K562 (cell line): Measurements from ENCODE around the gene KNOP1. TPM values are rescaled to one million over a fixed set of nuclear protein-coding genes. Genes with fewer than 3 reads are reported as not detected.
A peak's percentile ranks its signal among the peaks of the same experiment; 100 is the strongest.

ENCODE experiments used
- BRF2 ChIP-seq: IDR thresholded peaks from 3 replicates; pipeline ENCODE4 v1.6.1; 2011; ENCODE audit warnings: borderline replicate concordance, mild to moderate bottlenecking; ENCODE audit not compliant: insufficient read length, insufficient read depth
- CBFA2T3 ChIP-seq: fragments of 450-650 bp; IDR thresholded peaks from 2 replicates; pipeline ENCODE4 v1.6.1; 2017
- CBX3 ChIP-seq, 2 experiments: IDR thresholded peaks; 1 replicate in 1 of 2; 2 replicates in 1 of 2; pipeline ENCODE4 v1.6.1; 2012; ENCODE audit warnings: inconsistent platforms in 2 of 2, low read length in 2 of 2, borderline replicate concordance in 1 of 2, control low read depth in 1 of 2
- CEBPB ChIP-seq: fragments of 450-650 bp; IDR thresholded peaks from 2 replicates; pipeline ENCODE4 v1.6.1; 2016; ENCODE audit warnings: missing genetic modification characterization, missing compliant biosample characterization
- CEBPZ ChIP-seq: fragments of 150-350 bp; IDR thresholded peaks from 2 replicates; pipeline ENCODE4 v1.6.1; 2014; ENCODE audit warnings: low read depth, mild to moderate bottlenecking, low read length, borderline replicate concordance
- CTBP1 ChIP-seq: fragments of 450-650 bp; IDR thresholded peaks from 2 replicates; pipeline ENCODE4 v1.6.1; 2016; ENCODE audit warnings: borderline replicate concordance
- EP400 ChIP-seq: fragments of 450-650 bp; IDR thresholded peaks from 2 replicates; pipeline ENCODE4 v1.6.1; 2017; ENCODE audit warnings: antibody characterized with exemption, mild to moderate bottlenecking, moderate library complexity
- ETV6 ChIP-seq, 3 experiments: fragments of 150-350 bp in 1 of 3; sonication (generic) in 1 of 3; formaldehyde crosslinking in 1 of 3; IDR thresholded peaks; 2 replicates each; pipeline versions ENCODE4 v1.6.1 to v1.8.0; 2014 to 2022; ENCODE audit warnings: borderline replicate concordance in 2 of 3, low read depth in 2 of 3, antibody characterized with exemption in 1 of 3, low read length in 1 of 3, mild to moderate bottlenecking in 1 of 3, missing genetic modification reagents in 1 of 3
- FOXM1 ChIP-seq, 2 experiments: fragments of 450-650 bp in 1 of 2; sonication (generic) in 1 of 2; formaldehyde crosslinking in 1 of 2; IDR thresholded peaks; 2 replicates each; pipeline versions ENCODE4 v1.6.1 to v1.9.0; 2017 to 2022; ENCODE audit warnings: low read depth in 2 of 2, mild to moderate bottlenecking in 2 of 2, missing genetic modification reagents in 1 of 2, moderate library complexity in 1 of 2
- MTA2 ChIP-seq: fragments of 450-650 bp; IDR thresholded peaks from 2 replicates; pipeline ENCODE4 v1.6.1; 2016; ENCODE audit warnings: low read depth
- NCOR1 ChIP-seq: fragments of 450-650 bp; IDR thresholded peaks from 2 replicates; pipeline ENCODE4 v1.6.1; 2016; ENCODE audit warnings: mild to moderate bottlenecking, moderate library complexity
- NR1H2 ChIP-seq: sonication (generic); formaldehyde crosslinking; IDR thresholded peaks from 2 replicates; pipeline ENCODE4 v1.4.0; 2020; ENCODE audit warnings: mild to moderate bottlenecking, missing genetic modification reagents
- PHF21A ChIP-seq: fragments of 450-650 bp; IDR thresholded peaks from 2 replicates; pipeline ENCODE4 v1.6.1; 2017; ENCODE audit warnings: low read depth, borderline replicate concordance
- RCOR1 ChIP-seq, 2 experiments: IDR thresholded peaks; 2 replicates each; pipeline ENCODE4 v1.6.1; 2012; ENCODE audit warnings: low read depth in 2 of 2, low read length in 2 of 2, borderline replicate concordance in 1 of 2, improper control_type of control experiment in 1 of 2
- TAF15 ChIP-seq: fragments of 200-400 bp; formaldehyde crosslinking; IDR thresholded peaks from 2 replicates; pipeline ENCODE4 v1.6.1; 2017; ENCODE audit warnings: mild to moderate bottlenecking, low read depth, low read length, moderate library complexity
- TCF3 ChIP-seq: sonication (generic); formaldehyde crosslinking; IDR thresholded peaks from 2 replicates; pipeline ENCODE4 v1.4.0; 2020; ENCODE audit warnings: mild to moderate bottlenecking, missing genetic modification reagents
- ZNF165 ChIP-seq: fragments of 250-450 bp; sonication (Bioruptor Pico); IDR thresholded peaks from 2 replicates; pipeline ENCODE4 v1.4.0; 2020; ENCODE audit warnings: borderline replicate concordance
- polyA plus RNA-seq, 8 experiments: library from polyadenylated mRNA; depleted of rRNA in 4 of 8; stranded (reverse) in 5 of 8; unstranded in 3 of 8; fragments of >200 nt; fragmentation: Nextera tagmentation in 2 of 8; fragmentation: Illumina TruSeq in 1 of 8; extraction: Ambion mirVana in 2 of 8; extraction: Trizol in 1 of 8; gene quantifications; 2 replicates each; pipeline versions ENCODE4 v1.2.1 to v1.2.3, GENCODE V29; 2011 to 2014; ENCODE audit warnings: inconsistent platforms in 1 of 8, missing spikeins in 1 of 8
- total RNA-seq, 7 experiments: library from RNA; depleted of rRNA in 6 of 7; stranded (reverse); fragments of >200 nt in 6 of 7; fragmentation: Illumina TruSeq in 2 of 7; extraction: Trizol in 2 of 7; gene quantifications; 2 replicates each; pipeline versions ENCODE4 v1.2.1 to v1.2.3, GENCODE V29; 2011 to 2021; ENCODE audit warnings: low replicate concordance in 1 of 7
- TF ChIP-seq, protein P1 (sequence below), 2 experiments: fragments of 450-650 bp; IDR thresholded peaks; 2 replicates each; pipeline ENCODE4 v1.6.1; 2018; ENCODE audit warnings: mild to moderate bottlenecking in 2 of 2, low read depth in 1 of 2; ENCODE audit not compliant: partially characterized antibody in 2 of 2

The KNOP1 gene
- total and polyA plus RNA-seq, 9 of the 15 experiments (the other 6 are each of a cell fraction or from before 2014, with no cell fraction given), result 22.4 to 57.6 (median 39.3) TPM

GRCh38 chr16:19722269-19722952, 4.4 kb upstream of the KNOP1 start (continued):
- TF ChIP-seq, protein P1, sequence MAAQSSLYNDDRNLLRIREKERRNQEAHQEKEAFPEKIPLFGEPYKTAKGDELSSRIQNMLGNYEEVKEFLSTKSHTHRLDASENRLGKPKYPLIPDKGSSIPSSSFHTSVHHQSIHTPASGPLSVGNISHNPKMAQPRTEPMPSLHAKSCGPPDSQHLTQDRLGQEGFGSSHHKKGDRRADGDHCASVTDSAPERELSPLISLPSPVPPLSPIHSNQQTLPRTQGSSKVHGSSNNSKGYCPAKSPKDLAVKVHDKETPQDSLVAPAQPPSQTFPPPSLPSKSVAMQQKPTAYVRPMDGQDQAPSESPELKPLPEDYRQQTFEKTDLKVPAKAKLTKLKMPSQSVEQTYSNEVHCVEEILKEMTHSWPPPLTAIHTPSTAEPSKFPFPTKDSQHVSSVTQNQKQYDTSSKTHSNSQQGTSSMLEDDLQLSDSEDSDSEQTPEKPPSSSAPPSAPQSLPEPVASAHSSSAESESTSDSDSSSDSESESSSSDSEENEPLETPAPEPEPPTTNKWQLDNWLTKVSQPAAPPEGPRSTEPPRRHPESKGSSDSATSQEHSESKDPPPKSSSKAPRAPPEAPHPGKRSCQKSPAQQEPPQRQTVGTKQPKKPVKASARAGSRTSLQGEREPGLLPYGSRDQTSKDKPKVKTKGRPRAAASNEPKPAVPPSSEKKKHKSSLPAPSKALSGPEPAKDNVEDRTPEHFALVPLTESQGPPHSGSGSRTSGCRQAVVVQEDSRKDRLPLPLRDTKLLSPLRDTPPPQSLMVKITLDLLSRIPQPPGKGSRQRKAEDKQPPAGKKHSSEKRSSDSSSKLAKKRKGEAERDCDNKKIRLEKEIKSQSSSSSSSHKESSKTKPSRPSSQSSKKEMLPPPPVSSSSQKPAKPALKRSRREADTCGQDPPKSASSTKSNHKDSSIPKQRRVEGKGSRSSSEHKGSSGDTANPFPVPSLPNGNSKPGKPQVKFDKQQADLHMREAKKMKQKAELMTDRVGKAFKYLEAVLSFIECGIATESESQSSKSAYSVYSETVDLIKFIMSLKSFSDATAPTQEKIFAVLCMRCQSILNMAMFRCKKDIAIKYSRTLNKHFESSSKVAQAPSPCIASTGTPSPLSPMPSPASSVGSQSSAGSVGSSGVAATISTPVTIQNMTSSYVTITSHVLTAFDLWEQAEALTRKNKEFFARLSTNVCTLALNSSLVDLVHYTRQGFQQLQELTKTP (IDR thresholded peaks at IDR 0.05; ENCODE audit: low read depth in 1 of 2, partially characterized antibody in 2 of 2), result peak in 1 of 2 experiments; percentile 27
- TF ChIP-seq MTA2 (peak; percentile 59), TCF3 (CRISPR knock-in tag) (peak; percentile 89), CEBPZ (no peak), NR1H2 (CRISPR knock-in tag) (no peak), ETV6 (IDR thresholded peaks at IDR 0.05; ENCODE audit: borderline replicate concordance in 1 of 2, low read depth in 2 of 2, low read length in 1 of 2) (peak; percentile 65 to 86), ETV6 (CRISPR knock-in tag; IDR thresholded peaks at IDR 0.05; ENCODE audit: borderline replicate concordance) (no peak), RCOR1 (IDR thresholded peaks at IDR 0.05; ENCODE audit: borderline replicate concordance in 1 of 2, low read depth in 2 of 2, low read length in 2 of 2) (peak in 1 of 2 experiments; percentile 22; a peak in 1 of 4 replicates), FOXM1 (IDR thresholded peaks at IDR 0.05; ENCODE audit: low read depth) (peak; percentile 48; the same call in 1 of the 2 replicates), FOXM1 (CRISPR knock-in tag; IDR thresholded peaks at IDR 0.05; ENCODE audit: low read depth) (no peak), PHF21A (no peak), EP400 (0 out of 2 replicates have a peak, but pooled peaks have one; percentile 38), NCOR1 (peak; percentile 76), BRF2 (no peak), ZNF165 (CRISPR knock-in tag) (no peak), CBFA2T3 (peak; percentile 91), CEBPB (tag) (no peak), TAF15 (no peak), CTBP1 (peak; percentile 80; the same call in 1 of the 2 replicates), CBX3 (IDR thresholded peaks at IDR 0.05; ENCODE audit: borderline replicate concordance in 1 of 2, low read length in 2 of 2) (no peak)
